Glutamatergic neuron (in vitro differentiated cells): ENCODE measurements around the gene FASTKD1. TPM values are rescaled to one million over a fixed set of nuclear protein-coding genes. Genes with fewer than 3 reads are reported as not detected.
"Not testable (repeated sequence)": the region's sequence is repeated elsewhere in the genome, so short reads cannot be mapped to it uniquely, and the experiment has no call there.

Source experiments
- DNase-seq: peaks from one replicate; pipeline ENCODE4 v3.0.0; 2022
- H3K27ac Mint-ChIP-seq: one replicate; pipeline ENCODE4 v1.8.0; 2020; ENCODE audit warnings: mild to moderate bottlenecking, mixed read lengths, inconsistent platforms; ENCODE audit not compliant: unreplicated experiment
- H3K27me3 Mint-ChIP-seq: one replicate; pipeline ENCODE4 v1.8.0; 2020; ENCODE audit warnings: mild to moderate bottlenecking, moderate library complexity, mixed read lengths, inconsistent platforms; ENCODE audit not compliant: unreplicated experiment
- H3K36me3 Mint-ChIP-seq: one replicate; pipeline ENCODE4 v1.8.0; 2020; ENCODE audit warnings: mild to moderate bottlenecking, mixed read lengths, inconsistent platforms; ENCODE audit not compliant: unreplicated experiment
- H3K4me1 Mint-ChIP-seq: one replicate; pipeline ENCODE4 v1.8.0; 2020; ENCODE audit warnings: mild to moderate bottlenecking, low read depth, mixed read lengths, inconsistent platforms; ENCODE audit not compliant: unreplicated experiment
- H3K4me3 Mint-ChIP-seq: one replicate; pipeline ENCODE4 v1.8.0; 2020; ENCODE audit warnings: mild to moderate bottlenecking, mixed read lengths, inconsistent platforms; ENCODE audit not compliant: unreplicated experiment
- H3K9me3 Mint-ChIP-seq: one replicate; pipeline ENCODE4 v1.8.0; 2020; ENCODE audit warnings: mild to moderate bottlenecking, moderate library complexity, mixed read lengths, inconsistent platforms; ENCODE audit not compliant: unreplicated experiment
- total RNA-seq: library from RNA; stranded (reverse); fragmentation: NEBNext Ultra II Directional; extraction: Animal tissue kit (Norgen Biotek cat#: 25700); gene quantifications from one replicate; pipeline ENCODE4 v1.2.1, GENCODE V29; 2021; ENCODE audit not compliant: unreplicated experiment
- TF ChIP-seq, protein P1 (sequence below): fragments of 200-600 bp; sonication (generic); IDR thresholded peaks from one replicate; pipeline ENCODE4 v1.5.0; 2021; ENCODE audit not compliant: partially characterized antibody, unreplicated experiment

Gene FASTKD1
- total RNA-seq, 1 donor from 2014 or later, result 38.1 TPM

DNA sequence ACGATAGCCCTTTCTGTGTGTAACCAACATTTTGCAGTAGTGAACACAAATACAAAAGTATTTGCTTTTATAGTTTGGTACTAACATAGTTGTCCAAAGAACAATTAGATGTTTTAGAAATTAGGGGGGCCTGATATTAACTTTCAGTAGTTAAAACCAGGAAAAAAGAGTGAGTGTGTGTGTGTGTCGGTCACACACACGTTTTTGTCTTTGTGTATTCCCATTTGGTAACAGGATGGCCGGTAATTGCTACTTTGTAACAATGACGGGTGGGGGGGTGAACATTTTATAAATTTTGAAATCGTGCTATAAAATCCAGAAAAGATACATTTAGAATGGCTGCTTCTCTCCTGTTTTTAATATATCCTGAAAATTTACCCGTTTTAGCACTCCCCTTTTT is 12.0 kb upstream of the FASTKD1 start:
- Mint-ChIP-seq H3K9me3 (peaks cover 5% of the 10 kb centered on the region), H3K27ac (peak overlapping the region; percentile 95), H3K4me3 (peak overlapping the region; percentile 99), H3K36me3 (peaks cover 4% of the 10 kb centered on the region), H3K4me1 (peaks cover 11% of the 10 kb centered on the region), H3K27me3 (peaks cover 9% of the 10 kb centered on the region)
- TF ChIP-seq, protein P1, sequence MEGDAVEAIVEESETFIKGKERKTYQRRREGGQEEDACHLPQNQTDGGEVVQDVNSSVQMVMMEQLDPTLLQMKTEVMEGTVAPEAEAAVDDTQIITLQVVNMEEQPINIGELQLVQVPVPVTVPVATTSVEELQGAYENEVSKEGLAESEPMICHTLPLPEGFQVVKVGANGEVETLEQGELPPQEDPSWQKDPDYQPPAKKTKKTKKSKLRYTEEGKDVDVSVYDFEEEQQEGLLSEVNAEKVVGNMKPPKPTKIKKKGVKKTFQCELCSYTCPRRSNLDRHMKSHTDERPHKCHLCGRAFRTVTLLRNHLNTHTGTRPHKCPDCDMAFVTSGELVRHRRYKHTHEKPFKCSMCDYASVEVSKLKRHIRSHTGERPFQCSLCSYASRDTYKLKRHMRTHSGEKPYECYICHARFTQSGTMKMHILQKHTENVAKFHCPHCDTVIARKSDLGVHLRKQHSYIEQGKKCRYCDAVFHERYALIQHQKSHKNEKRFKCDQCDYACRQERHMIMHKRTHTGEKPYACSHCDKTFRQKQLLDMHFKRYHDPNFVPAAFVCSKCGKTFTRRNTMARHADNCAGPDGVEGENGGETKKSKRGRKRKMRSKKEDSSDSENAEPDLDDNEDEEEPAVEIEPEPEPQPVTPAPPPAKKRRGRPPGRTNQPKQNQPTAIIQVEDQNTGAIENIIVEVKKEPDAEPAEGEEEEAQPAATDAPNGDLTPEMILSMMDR, result no peak
- no peak for DNase-seq

DNA sequence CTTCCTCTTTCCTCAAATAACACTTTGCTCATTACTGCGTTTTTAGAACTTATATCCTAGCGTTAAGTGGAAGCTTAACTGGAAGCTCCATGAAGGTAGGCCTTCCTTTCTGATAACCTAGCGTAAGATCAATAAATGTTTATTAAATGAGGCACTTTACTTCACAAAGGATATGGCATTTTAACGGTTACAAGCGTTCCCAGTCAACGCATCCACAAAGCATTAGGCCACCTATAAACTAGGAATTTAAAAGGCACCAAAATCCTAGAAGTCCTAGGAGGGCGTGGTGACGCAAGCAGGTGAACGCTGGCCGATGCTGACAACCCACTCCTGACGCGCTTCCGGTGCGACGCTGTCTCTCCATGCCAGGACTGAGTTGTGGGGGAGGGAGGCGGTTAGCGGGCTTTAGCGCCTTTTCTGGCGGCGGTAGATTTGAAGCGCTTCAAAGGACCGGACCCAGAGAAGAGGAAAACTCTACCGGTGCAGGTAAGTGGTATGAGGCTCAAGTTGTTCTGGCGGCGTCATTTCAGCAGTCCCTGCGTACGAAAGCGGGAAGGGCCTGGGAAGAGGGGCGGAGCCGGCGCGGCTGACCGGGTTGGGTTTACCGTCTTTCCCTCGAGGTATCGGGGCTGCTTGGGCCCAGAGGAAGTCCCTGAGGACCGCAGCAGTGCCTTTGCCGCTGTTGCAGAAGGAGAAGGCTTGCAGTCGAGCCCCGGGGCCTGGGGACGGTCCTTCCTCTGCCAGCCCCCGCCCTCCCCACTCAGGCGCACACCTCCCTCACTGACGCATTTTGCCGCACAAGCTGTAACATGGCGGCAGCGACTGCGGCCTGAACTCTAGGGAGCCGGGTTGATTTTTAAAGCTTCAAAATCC is 10.6 kb upstream of the FASTKD1 start, which contains the start of gene PPIG:
PPIG (plus strand) TSS at position 347 of the 873 bp plus-strand sequence. CDS start 19,691 bp downstream, outside the sequence.
- H3K4me3 Mint-ChIP-seq, result peak within 1 kb of the TSS; percentile 99
- H3K4me1 Mint-ChIP-seq, result peaks cover 11% of the 10 kb centered on the region
- peak; percentile 85 for DNase-seq
- H3K36me3 Mint-ChIP-seq, result peaks cover 4% of the 10 kb centered on the region
- H3K9me3 Mint-ChIP-seq, result peaks cover 5% of the 10 kb centered on the region
- peaks cover 9% of the 10 kb centered on the region for H3K27me3 Mint-ChIP-seq
- TF ChIP-seq, protein P1, result no peak
- peak within 1 kb of the TSS; percentile 95 for H3K27ac Mint-ChIP-seq

DNA sequence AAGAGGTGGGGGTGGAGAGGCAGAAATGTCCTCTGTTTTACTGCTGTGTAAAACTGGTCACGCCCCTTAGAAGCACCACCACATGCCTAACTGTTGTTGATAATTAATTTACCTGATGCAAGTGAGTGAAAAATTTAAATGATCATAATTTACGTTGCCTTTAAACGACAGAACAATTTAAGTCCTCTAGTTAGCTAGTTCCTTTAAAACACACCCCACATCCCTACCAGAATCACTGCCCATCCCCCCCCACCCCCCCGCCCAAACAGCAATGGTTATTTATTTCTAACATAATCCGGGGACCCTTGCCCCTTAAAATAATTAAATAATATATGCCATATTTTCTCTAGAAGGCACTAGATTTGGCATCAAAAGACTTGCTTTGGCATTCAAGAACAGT is 9.9 kb upstream of the FASTKD1 start:
- H3K9me3 Mint-ChIP-seq, result peaks cover 5% of the 10 kb centered on the region
- peaks cover 11% of the 10 kb centered on the region for H3K4me1 Mint-ChIP-seq
- H3K36me3 Mint-ChIP-seq, result peaks cover 4% of the 10 kb centered on the region
- H3K27me3 Mint-ChIP-seq, result peaks cover 9% of the 10 kb centered on the region
- no peak overlapping the region for H3K27ac Mint-ChIP-seq
- peak overlapping the region; percentile 99 for H3K4me3 Mint-ChIP-seq
- TF ChIP-seq, protein P1, result no peak
- no peak for DNase-seq

DNA sequence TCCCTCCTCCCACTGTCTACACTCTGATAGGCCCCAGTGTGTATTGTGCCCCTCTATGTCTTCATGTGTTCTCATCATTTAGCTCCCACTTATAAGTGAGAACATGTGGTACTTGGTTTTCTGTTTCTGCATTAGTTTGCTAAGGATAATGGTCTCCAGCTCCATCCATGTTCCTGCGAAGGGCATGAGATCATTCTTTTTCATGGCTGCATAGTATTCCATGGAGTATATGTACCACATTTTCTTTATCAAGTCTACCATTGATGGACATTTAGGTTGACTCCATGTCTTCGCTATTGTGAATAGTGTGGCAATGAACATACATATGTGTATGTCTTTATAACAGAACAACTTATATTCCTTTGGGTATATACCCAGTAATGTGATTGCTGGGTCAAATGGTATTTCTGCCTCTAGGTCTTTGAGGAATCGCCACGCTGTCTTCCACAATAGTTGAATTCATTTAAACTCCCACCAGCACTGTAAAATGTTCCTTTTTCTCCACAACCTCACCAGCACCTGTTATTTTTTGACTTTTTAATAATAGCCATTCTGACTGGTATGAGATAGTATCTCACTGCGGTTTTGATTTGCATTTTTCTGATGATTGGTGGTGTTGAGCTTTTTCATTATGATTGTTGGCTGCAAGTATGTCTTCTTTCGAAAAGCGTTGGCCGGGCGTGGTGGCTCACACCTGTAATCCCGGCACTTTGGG is 9.0 kb upstream of the FASTKD1 start:
- not testable (repeated sequence) for H3K27me3 Mint-ChIP-seq, H3K36me3 Mint-ChIP-seq, H3K4me3 Mint-ChIP-seq, DNase-seq, H3K27ac Mint-ChIP-seq, H3K9me3 Mint-ChIP-seq
- H3K4me1 Mint-ChIP-seq, result peaks cover 11% of the 10 kb centered on the region

DNA sequence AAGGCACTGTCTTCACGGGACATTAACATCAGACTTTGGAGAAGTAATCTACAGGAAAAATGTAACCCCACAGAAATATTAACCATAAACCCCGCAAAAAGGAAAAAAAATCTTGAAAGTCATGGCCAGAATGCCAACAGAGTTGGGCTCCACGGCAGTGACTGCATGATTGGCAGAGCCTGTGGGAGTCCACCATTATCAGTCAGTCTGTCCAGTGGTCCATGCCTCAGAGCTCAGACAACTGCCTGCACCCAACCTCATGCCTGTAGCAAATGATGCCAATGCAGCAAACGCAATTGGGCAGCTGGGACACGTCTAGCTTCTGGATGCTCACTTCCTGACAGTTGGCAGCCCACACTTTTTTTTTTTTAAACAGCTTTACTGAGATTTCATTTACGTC is 5.4 kb upstream of the FASTKD1 start:
- TF ChIP-seq, protein P1, result no peak
- no peaks in the 10 kb centered on the region for H3K4me1 Mint-ChIP-seq
- no peak overlapping the region for H3K27ac Mint-ChIP-seq
- no peak for DNase-seq
- H3K36me3 Mint-ChIP-seq, result peaks cover 3% of the 10 kb centered on the region
- no peak overlapping the region for H3K4me3 Mint-ChIP-seq
- peaks cover 2% of the 10 kb centered on the region for H3K9me3 Mint-ChIP-seq
- H3K27me3 Mint-ChIP-seq, result peaks cover 2% of the 10 kb centered on the region

DNA sequence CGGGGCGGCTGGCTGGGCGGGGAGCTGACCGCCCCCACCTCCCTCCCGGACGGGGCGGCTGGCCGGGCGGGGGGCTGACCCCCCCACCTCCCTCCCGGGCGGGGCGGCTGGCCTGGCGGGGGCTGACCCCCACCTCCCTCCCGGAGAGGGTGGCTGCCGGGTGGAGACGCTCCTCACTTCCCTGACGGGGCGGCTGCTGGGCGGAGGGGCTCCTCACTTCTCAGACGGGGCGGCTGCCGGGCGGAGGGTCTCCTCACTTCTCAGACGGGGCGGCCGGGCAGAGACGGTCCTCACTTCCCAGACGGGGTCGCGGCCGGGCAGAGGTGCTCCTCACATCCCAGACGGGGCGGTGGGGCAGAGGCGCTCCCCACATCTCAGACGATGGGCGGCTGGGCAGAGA is 1.6 kb upstream of the FASTKD1 start:
- DNase-seq, H3K9me3 Mint-ChIP-seq, H3K27me3 Mint-ChIP-seq, H3K27ac Mint-ChIP-seq, H3K36me3 Mint-ChIP-seq, H3K4me3 Mint-ChIP-seq, H3K4me1 Mint-ChIP-seq: not testable (repeated sequence)

DNA sequence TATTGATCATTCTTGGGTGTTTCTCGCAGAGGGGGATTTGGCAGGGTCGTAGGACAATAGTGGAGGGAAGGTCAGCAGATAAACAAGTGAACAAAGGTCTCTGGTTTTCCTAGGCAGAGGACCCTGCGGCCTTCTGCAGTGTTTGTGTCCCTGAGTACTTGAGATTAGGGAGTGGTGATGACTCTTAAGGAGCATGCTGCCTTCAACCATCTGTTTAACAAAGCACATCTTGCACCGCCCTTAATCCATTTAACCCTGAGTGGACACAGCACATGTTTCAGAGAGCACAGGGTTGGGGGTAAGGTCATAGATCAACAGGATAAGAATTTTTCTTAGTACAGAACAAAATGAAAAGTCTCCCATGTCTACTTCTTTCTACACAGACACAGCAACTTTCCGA is 874 bp upstream of the FASTKD1 start:
- DNase-seq, H3K27me3 Mint-ChIP-seq, H3K9me3 Mint-ChIP-seq, H3K4me3 Mint-ChIP-seq, H3K36me3 Mint-ChIP-seq, H3K4me1 Mint-ChIP-seq: not testable (repeated sequence)
- H3K27ac Mint-ChIP-seq, result peak overlapping the region; percentile 64
